ENCODE results near the gene TMEM82.
"Not testable (repeated sequence)": the region's sequence is repeated elsewhere in the genome, so short reads cannot be mapped to it uniquely, and the experiment has no call there.

TMEM82 gene

GRCh38 chr1:15742339-15742801 is at the start of gene TMEM82:
Gene TMEM82 (plus strand): TSS chr1:15742499. CDS start chr1:15742560, 61 bp downstream.
- no peak for DNase-seq (ENCODE audit: low read depth)

- DNase-seq (ENCODE audit: low read depth) = no peak
Measured at GRCh38 chr1:15693371-15693770, 48.9 kb upstream of the TMEM82 start.

DNA sequence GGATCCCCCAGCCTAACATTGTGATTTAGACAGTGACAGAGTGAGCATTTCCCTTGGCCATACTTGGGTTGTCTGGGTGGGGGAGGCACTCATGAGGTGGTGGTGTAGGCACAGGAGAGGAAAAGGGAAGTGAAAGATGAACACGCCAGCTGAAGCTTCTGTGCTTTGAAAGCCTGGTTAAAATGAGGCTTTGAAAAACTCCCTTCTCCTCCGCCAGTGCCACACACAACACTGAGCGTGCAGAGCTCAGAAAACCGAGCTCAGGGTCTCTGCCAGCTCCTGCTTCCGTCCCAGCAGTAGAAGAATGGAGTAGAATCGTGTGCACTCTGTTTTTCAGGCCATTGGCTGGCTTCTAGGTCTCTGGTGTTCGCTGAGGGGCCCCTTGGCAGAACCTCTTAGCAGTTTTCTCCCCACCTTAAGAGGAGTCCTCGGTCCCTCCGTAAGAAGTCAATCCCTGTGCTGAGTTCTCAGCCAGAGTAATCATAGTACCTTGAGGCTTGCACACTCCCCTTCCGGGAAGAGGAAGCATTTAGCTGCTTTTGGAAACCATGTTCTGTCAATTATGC is 45.3 kb upstream of the TMEM82 start:
- DNase-seq (ENCODE audit: low read depth) = no peak

- no peak for DNase-seq (ENCODE audit: low read depth)
Measured at GRCh38 chr1:15698201-15698600, 44.1 kb upstream of the TMEM82 start.

GRCh38 chr1:15699321-15699720 is 43.0 kb upstream of the TMEM82 start:
- DNase-seq (ENCODE audit: low read depth) = not testable (repeated sequence)

- no peak for DNase-seq (ENCODE audit: low read depth)
Measured at GRCh38 chr1:15700508-15700907, 41.8 kb upstream of the TMEM82 start.

DNA sequence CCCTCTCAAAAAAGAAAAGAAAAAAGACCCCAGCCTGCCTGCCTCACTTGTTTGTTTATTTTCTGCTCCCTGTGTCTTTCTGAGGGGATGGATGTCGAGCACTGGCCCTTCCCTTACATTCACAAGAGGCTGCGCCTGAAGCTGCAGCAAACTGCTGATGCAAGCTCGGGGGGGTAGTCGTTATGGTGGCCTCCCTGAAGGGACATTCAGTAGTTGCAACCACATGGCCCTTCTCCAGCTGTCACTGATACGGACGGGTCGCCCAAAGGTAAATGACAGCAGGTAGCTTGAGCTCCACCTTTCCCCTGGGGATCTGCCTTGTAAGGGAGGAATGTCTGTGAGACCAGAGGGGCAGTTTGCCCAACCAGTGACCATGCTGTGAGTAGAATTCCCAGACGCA is 40.5 kb upstream of the TMEM82 start:
- no peak for DNase-seq (ENCODE audit: low read depth)

GRCh38 chr1:15702722-15703550 is 39.4 kb upstream of the TMEM82 start:
- DNase-seq (ENCODE audit: low read depth) = no peak

- DNase-seq (ENCODE audit: low read depth) = peak; percentile 52
Measured at GRCh38 chr1:15703562-15703961, 38.7 kb upstream of the TMEM82 start.

GRCh38 chr1:15704526-15705183 is 37.6 kb upstream of the TMEM82 start:
- no peak for DNase-seq (ENCODE audit: low read depth)

GRCh38 chr1:15705184-15705566 is 37.1 kb upstream of the TMEM82 start:
- DNase-seq (ENCODE audit: low read depth) = no peak

DNA sequence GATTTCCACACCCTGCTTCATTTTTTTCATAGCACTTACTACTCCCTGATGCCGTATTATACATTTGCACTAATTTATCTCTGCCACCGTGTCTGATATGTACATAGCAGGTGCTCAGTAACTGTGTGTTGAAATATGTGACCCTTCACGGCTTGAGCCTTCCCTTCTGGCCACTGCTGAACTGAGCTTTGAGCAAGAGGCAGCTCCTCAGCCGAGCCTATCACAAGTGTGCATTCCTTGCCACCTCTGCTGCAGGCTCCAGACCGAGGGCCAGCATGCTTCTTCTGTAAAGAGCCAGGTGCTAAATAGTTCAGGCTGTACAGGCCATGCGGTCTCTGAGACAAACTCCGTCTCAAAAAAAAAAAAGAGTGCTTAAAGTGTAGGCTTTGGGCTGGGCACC is 35.5 kb upstream of the TMEM82 start:
- DNase-seq (ENCODE audit: low read depth) = no peak

DNA sequence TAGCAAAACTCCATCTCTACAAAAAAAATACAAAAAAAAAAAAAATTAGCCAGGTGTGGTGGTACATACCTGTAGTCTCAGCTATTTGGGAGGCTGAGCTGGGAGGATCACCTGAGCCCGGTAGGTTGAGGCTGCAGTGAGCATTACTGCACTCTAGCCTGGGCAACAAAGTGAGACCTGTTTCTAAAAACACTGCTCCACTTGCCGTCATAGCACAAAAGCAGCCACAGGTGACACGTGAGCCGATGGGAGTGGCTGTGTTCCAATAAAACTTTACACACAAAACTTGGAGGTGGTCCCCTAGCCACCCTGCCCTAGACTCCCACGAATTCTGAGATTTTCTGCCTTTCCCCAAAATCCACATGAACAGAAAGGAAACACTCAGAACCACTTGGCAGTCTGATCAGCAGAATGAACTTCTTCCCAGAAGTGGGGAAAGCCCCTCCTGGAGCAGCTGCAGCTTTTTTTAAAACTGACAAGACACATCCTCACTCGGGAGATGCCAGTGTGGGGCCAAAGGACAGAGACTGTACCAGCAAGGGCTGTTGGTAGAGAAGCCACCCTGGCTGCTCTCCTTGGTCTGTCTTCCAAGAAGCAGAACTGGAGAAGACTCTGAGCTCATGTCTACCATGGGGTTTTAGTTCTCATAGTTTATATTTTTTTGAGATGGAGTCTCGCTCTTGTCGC is 34.9 kb upstream of the TMEM82 start:
- DNase-seq (ENCODE audit: low read depth) = no peak

DNA sequence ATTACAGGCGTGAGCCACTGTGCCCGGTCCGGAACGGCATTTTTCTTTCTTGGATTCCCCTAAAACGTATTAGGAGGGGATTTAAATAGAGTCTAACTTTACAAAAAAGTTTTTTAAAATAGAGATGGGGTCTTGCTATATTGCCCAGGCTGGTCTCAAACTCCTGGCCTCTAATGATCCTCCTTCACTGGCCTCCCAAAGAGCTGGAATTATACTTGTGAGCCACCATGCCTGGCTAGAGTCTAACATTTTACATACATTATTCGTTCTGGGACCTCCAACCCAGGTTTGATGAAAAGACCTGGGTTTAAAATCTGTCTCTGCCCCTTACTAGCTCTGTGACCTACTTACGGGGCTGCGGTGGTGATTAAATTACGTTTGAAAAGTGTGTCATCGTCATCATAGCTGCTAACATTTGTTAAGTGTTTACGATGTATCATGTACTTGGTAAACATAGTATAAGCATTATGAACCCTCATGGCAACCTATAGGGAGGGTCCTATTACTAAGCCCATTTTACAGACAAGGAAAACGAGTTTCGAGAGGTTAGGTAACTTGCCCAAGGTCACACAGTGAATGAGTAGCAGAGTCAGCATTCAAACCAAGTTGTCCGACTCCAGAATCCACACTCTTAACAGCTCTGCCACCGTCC is 33.7 kb upstream of the TMEM82 start:
- DNase-seq (ENCODE audit: low read depth) = no peak

DNA sequence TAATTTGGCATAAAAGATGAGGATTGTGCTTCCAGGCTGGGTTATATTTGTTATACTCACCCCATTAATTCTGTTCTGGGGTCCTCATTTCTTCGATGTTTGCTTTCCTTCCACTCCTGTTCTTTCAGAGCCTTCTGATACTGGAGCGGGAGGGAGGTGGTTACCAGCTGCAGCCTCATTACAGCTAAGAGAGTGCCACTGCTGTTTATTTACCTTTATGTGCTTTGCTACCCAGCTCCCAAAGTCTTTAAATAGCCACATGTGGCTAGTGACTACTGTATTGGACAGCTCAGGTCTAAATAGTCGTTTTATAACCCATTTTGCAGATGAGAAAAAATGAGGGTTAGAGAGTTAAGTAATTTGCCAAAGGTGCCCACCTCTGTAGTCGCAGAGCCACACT is 33.1 kb upstream of the TMEM82 start:
- DNase-seq (ENCODE audit: low read depth) = no peak

GRCh38 chr1:15712168-15712567 is 30.1 kb upstream of the TMEM82 start:
- DNase-seq (ENCODE audit: low read depth) = no peak

GRCh38 chr1:15714406-15715136 is 27.7 kb upstream of the TMEM82 start:
- DNase-seq (ENCODE audit: low read depth) = no peak

- no peak for DNase-seq (ENCODE audit: low read depth)
Measured at GRCh38 chr1:15717418-15718125, 24.7 kb upstream of the TMEM82 start.

- DNase-seq (ENCODE audit: low read depth) = no peak
Measured at GRCh38 chr1:15718199-15718601, 24.1 kb upstream of the TMEM82 start.

DNA sequence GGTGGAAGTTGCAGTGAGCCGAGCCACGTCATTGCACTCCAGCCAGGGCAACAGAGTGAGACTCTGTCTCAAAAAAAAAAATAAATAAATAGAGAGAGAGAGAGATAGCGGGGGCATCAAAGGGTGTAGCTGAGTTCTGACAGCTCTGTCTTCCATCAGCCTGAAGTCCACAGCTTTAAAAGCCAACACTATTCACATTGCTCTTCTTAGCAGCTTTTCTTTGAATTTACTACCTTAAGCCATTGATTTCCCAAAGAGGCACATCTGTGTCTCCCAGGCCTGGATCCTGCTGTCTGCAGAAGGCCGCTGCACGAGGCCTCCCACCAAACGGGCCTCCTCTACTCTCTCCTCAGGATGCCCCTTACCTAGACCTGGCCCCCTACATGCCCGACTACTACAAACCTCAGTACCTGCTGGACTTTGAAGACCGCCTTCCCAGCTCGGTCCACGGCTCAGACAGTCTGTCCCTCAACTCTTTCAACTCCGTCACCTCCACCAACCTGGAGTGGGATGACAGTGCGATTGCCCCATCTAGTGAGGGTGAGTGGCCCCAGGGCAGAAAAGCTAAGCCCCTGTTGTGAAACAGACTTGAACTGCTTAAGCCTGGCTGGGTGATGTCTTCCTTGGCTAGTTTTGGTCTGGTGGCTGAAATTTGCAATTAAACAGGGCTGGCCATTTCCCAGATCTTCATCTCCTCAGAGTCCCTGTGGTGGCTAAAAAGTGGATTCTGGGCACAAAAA is 22.7 kb upstream of the TMEM82 start:
- no peak for DNase-seq (ENCODE audit: low read depth)
